K562 (cell line): ENCODE data around the gene NOC4L. TPM values are rescaled to one million over a fixed set of nuclear protein-coding genes. Genes with fewer than 3 reads are reported as not detected.
A peak's percentile ranks its signal among the peaks of the same experiment; 100 is the strongest.

Experiments
- ATAC-seq: fragments of 200-7000 bp; cut with Tn5 transposase; 3 replicates; pipeline ENCODE4 v1.9.1; 2020; ENCODE audit warnings: moderate library complexity
- BruUV-seq: library from RNA; stranded (reverse); fragments of 400-500 nt; replicated peaks from 2 replicates; lab custom pipeline; 2021; lab: Mats Ljungman, UMichigan
- CTCF ChIA-PET: fragments of 300-600 bp; formaldehyde crosslinking; extraction: SDS; loops from one replicate; lab custom pipeline; 2021; ENCODE audit warnings: low intra/inter-chr PET ratio; lab: Yijun Ruan, JAX
- POLR2A ChIA-PET: fragments of 300-600, 350-650 bp; sonication (Branson Sonifier 250); formaldehyde crosslinking; extraction: SDS; loops from one replicate; lab custom pipeline; 2021; ENCODE audit warnings: antibody characterized with exemption, inconsistent platforms; lab: Yijun Ruan, JAX
- DNase-seq, 4 experiments: peaks; one replicate each; pipeline versions ENCODE4 v3.0.0 to v3.0.0-alpha.2; 2011 to 2018; ENCODE audit warnings: low spot score in 3 of 4, mixed read lengths in 3 of 4; ENCODE audit errors: extremely low read depth in 1 of 4
- FAIRE-seq: peaks from 2 replicates; lab custom pipeline; 2011; peaks lifted over from hg19 to GRCh38; lab: Jason Lieb, UNC
- H2AFZ ChIP-seq: 2 replicates; pipeline ENCODE4 v1.6.0; 2011; ENCODE audit warnings: low read depth, low read length, control low read depth, inconsistent platforms
- H3K27ac ChIP-seq: fragments of 200-600 bp; 3 replicates; pipeline ENCODE4 v1.8.0; 2011; ENCODE audit warnings: low read depth, mild to moderate bottlenecking, control low read depth, inconsistent platforms, low read length, moderate library complexity, mixed read lengths; ENCODE audit errors: extremely low read depth
- H3K27me3 ChIP-seq, 2 experiments: fragments of 300-600 bp in 1 of 2; 2 replicates in 1 of 2; 3 replicates in 1 of 2; pipeline versions ENCODE4 v1.6.0 to v1.8.0; 2011; ENCODE audit warnings: inconsistent platforms in 2 of 2, low read length in 2 of 2, mild to moderate bottlenecking in 1 of 2, mixed read lengths in 1 of 2, moderate library complexity in 1 of 2; ENCODE audit not compliant: control insufficient read depth in 2 of 2, insufficient read depth in 2 of 2
- H3K36me3 ChIP-seq: fragments of 300-600 bp; 3 replicates; pipeline ENCODE4 v1.8.0; 2011; ENCODE audit warnings: mild to moderate bottlenecking, low read length, inconsistent platforms; ENCODE audit not compliant: control insufficient read depth, insufficient read depth
- H3K4me1 ChIP-seq, 2 experiments: fragments of 200-600 bp in 1 of 2; replicated peaks in 1 of 2; 2 replicates in 1 of 2; 3 replicates in 1 of 2; pipeline versions ENCODE4 v1.5.1 to v1.8.0; 2011; ENCODE audit warnings: inconsistent platforms in 2 of 2, low read length in 2 of 2, mild to moderate bottlenecking in 1 of 2, mixed read lengths in 1 of 2, moderate library complexity in 1 of 2; ENCODE audit not compliant: control insufficient read depth in 2 of 2, insufficient read depth in 2 of 2
- H3K4me2 ChIP-seq: 2 replicates; pipeline ENCODE4 v1.6.1; 2011; ENCODE audit warnings: low read length, control low read depth, inconsistent platforms, mixed read lengths; ENCODE audit not compliant: insufficient read depth
- H3K4me3 ChIP-seq: fragments of 200-600 bp; sonication (generic), shearing (Covaris generic); 2 replicates; pipeline ENCODE4 v1.5.1; 2016; ENCODE audit warnings: control low read depth, inconsistent platforms
- H3K79me2 ChIP-seq: fragments of 200-600 bp; 3 replicates; pipeline ENCODE4 v1.8.0; 2011; ENCODE audit warnings: low read length, inconsistent platforms; ENCODE audit not compliant: control insufficient read depth, insufficient read depth
- H3K9ac ChIP-seq, 2 experiments: 2 replicates each; pipeline versions ENCODE4 v1.6.0 to v1.6.1; 2011; ENCODE audit warnings: low read depth in 2 of 2, low read length in 2 of 2, control low read depth in 1 of 2, inconsistent platforms in 1 of 2, mild to moderate bottlenecking in 1 of 2, mixed read lengths in 1 of 2; ENCODE audit not compliant: insufficient read depth in 1 of 2
- H3K9me1 ChIP-seq: one replicate; pipeline ENCODE4 v1.6.0; 2011; ENCODE audit warnings: inconsistent platforms, mild to moderate bottlenecking, low read length, moderate library complexity; ENCODE audit not compliant: control insufficient read depth, insufficient read depth
- H3K9me3 ChIP-seq: replicated peaks from 2 replicates; pipeline ENCODE4 v1.5.1; 2011; ENCODE audit warnings: low read depth, low read length, inconsistent platforms; ENCODE audit not compliant: control insufficient read depth, insufficient read depth
- H4K20me1 ChIP-seq: replicated peaks from 2 replicates; pipeline ENCODE4 v1.6.1; 2011; ENCODE audit warnings: low read length, inconsistent platforms, mixed read lengths; ENCODE audit not compliant: control insufficient read depth, insufficient read depth
- CEBPB ChIP-seq: fragments of 450-650 bp; IDR thresholded peaks from 2 replicates; pipeline ENCODE4 v1.6.1; 2016; ENCODE audit warnings: missing genetic modification characterization, missing compliant biosample characterization
- GTF2F1 ChIP-seq: IDR thresholded peaks from 2 replicates; pipeline ENCODE4 v1.6.1; 2011; ENCODE audit warnings: low read depth, low read length, improper control_type of control experiment
- HES1 ChIP-seq: fragments of 450-650 bp; IDR thresholded peaks from 2 replicates; pipeline ENCODE4 v1.6.1; 2016; ENCODE audit warnings: low read depth, mild to moderate bottlenecking, moderate library complexity
- HLTF ChIP-seq: fragments of 450-650 bp; IDR thresholded peaks from 2 replicates; pipeline ENCODE4 v1.6.1; 2016
- PHB ChIP-seq: fragments of 250-450 bp; sonication (Bioruptor Pico); IDR thresholded peaks from 2 replicates; pipeline ENCODE4 v1.5.0; 2021
- POLR2B ChIP-seq: fragments of 450-650 bp; IDR thresholded peaks from 2 replicates; pipeline ENCODE4 v1.6.1; 2018; ENCODE audit warnings: low read depth; ENCODE audit not compliant: partially characterized antibody
- RBM34 ChIP-seq: fragments of 200-400 bp; formaldehyde crosslinking; IDR thresholded peaks from 2 replicates; pipeline ENCODE4 v1.6.1; 2018; ENCODE audit warnings: low read length, borderline replicate concordance; ENCODE audit not compliant: insufficient read depth
- ZBTB33 ChIP-seq: sonication (generic); formaldehyde crosslinking; IDR thresholded peaks from 2 replicates; pipeline ENCODE4 v1.8.1; 2023; ENCODE audit warnings: mild to moderate bottlenecking, missing genetic modification reagents
- ZFX ChIP-seq: sonication (generic); formaldehyde crosslinking; IDR thresholded peaks from 2 replicates; pipeline ENCODE4 v1.8.0; 2022; ENCODE audit warnings: mild to moderate bottlenecking, missing genetic modification reagents, moderate library complexity
- ZSCAN29 ChIP-seq: fragments of 450-650 bp; IDR thresholded peaks from 2 replicates; pipeline ENCODE4 v1.6.1; 2017
- WGBS: fragments of 100-300 bp; shearing (Covaris generic); methylation state at CpG from one replicate; pipeline ENCODE4 v1.1.6; 2016; ENCODE audit warnings: low coverage, mixed read lengths; ENCODE audit not compliant: insufficient coverage; ENCODE audit errors: missing lambda C conversion rate; 5-methylcytosine and 5-hydroxymethylcytosine counted together
- in situ Hi-C: fragments of 300-500 bp; cut with MboI; formaldehyde crosslinking; loops from 4 replicates; pipeline ENCODE4 v1.15.0; 2018; ENCODE audit warnings: inconsistent platforms, mixed read lengths
- intact Hi-C: fragments of 100-400 bp; cut with micrococcal nuclease; formaldehyde crosslinking; loops from 2 replicates; pipeline ENCODE4 v1.14.2; 2022
- polyA plus RNA-seq, 8 experiments: library from polyadenylated mRNA; depleted of rRNA in 4 of 8; stranded (reverse) in 5 of 8; unstranded in 3 of 8; fragments of >200 nt; fragmentation: Nextera tagmentation in 2 of 8; fragmentation: Illumina TruSeq in 1 of 8; extraction: Ambion mirVana in 2 of 8; extraction: Trizol in 1 of 8; gene quantifications; 2 replicates each; pipeline versions ENCODE4 v1.2.1 to v1.2.3, GENCODE V29; 2011 to 2014; ENCODE audit warnings: inconsistent platforms in 1 of 8, missing spikeins in 1 of 8
- total RNA-seq, 7 experiments: library from RNA; depleted of rRNA in 6 of 7; stranded (reverse); fragments of >200 nt in 6 of 7; fragmentation: Illumina TruSeq in 2 of 7; extraction: Trizol in 2 of 7; gene quantifications; 2 replicates each; pipeline versions ENCODE4 v1.2.1 to v1.2.3, GENCODE V29; 2011 to 2021; ENCODE audit warnings: low replicate concordance in 1 of 7
- TF ChIP-seq, protein P1 (sequence below), 3 experiments: IDR thresholded peaks in 2 of 3; conservative IDR thresholded peaks in 1 of 3; 2 replicates each; pipeline ENCODE4 v1.5.1; 2011 to 2012; ENCODE audit warnings: low read length in 3 of 3, mild to moderate bottlenecking in 3 of 3, control low read depth in 2 of 3, improper control_type of control experiment in 1 of 3, inconsistent platforms in 1 of 3, low read depth in 1 of 3, mixed read lengths in 1 of 3, moderate library complexity in 1 of 3; ENCODE audit not compliant: insufficient read depth in 2 of 3

NOC4L gene
- total and polyA plus RNA-seq, 9 of the 15 experiments (the other 6 are each of a cell fraction or from before 2014, with no cell fraction given), result 1.3 to 77.0 (median 20.0) TPM

GRCh38 chr12:132163911-132164288 lies 19.6 kb downstream of the NOC4L start:
- FAIRE-seq (no peak), ATAC-seq (peak; percentile 59), DNase-seq (no peak)
- H3K9me3 ChIP-seq, result no peaks in the 10 kb centered on the region
- POLR2A ChIA-PET, result interaction anchor here (0.6 kb wide), 1 partner anchor 413 kb away, joined by 4 read pairs; no protein-coding TSS in a partner anchor
- no TSS peak for BruUV-seq
- H3K36me3 ChIP-seq, result no peaks in the 10 kb centered on the region
- H3K9ac ChIP-seq, result no peak overlapping the region
- CTCF ChIA-PET, result no interaction called here
- no peaks in the 10 kb centered on the region for H4K20me1 ChIP-seq
- TF ChIP-seq PHB (CRISPR knock-in tag), result no peak
- no peak for TF ChIP-seq HES1
- TF ChIP-seq ZFX (CRISPR knock-in tag), result no peak
- TF ChIP-seq ZBTB33, result 0 out of 2 replicates have a peak, but pooled peaks have one; percentile 24
- TF ChIP-seq ZSCAN29, result no peak
- no peak for TF ChIP-seq CEBPB (tag)
- no peak for TF ChIP-seq RBM34
- TF ChIP-seq GTF2F1, result no peak
- TF ChIP-seq HLTF, result no peak
- TF ChIP-seq, protein P1, sequence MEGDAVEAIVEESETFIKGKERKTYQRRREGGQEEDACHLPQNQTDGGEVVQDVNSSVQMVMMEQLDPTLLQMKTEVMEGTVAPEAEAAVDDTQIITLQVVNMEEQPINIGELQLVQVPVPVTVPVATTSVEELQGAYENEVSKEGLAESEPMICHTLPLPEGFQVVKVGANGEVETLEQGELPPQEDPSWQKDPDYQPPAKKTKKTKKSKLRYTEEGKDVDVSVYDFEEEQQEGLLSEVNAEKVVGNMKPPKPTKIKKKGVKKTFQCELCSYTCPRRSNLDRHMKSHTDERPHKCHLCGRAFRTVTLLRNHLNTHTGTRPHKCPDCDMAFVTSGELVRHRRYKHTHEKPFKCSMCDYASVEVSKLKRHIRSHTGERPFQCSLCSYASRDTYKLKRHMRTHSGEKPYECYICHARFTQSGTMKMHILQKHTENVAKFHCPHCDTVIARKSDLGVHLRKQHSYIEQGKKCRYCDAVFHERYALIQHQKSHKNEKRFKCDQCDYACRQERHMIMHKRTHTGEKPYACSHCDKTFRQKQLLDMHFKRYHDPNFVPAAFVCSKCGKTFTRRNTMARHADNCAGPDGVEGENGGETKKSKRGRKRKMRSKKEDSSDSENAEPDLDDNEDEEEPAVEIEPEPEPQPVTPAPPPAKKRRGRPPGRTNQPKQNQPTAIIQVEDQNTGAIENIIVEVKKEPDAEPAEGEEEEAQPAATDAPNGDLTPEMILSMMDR (IDR thresholded peaks at IDR 0.05 in 2 of 3, conservative IDR thresholded peaks at IDR 0.05 in 1 of 3; ENCODE audit: insufficient read depth in 2 of 3, low read depth in 1 of 3, low read length in 3 of 3), result 0 out of 6 replicates have a peak, but pooled peaks have one; percentile 10 to 27 (median 26)
- no peak for TF ChIP-seq POLR2B
- H3K27me3 ChIP-seq, result no peaks in the 10 kb centered on the region
- H3K4me2 ChIP-seq, result no peak overlapping the region
- no peak overlapping the region for H2AFZ ChIP-seq
- H3K9me1 ChIP-seq, result no peaks in the 10 kb centered on the region
- WGBS, result 67% methylated on average over 11 of the region's 11 CpGs
- intact Hi-C loops, result no loop called here
- no peak overlapping the region for H3K27ac ChIP-seq
- H3K4me1 ChIP-seq, result peaks cover 0 to 47% of the 10 kb centered on the region in 2 experiments; a peak in 4 of 5 replicates
- in situ Hi-C loops, result no loop called here
- no peaks in the 10 kb centered on the region for H3K79me2 ChIP-seq
- H3K4me3 ChIP-seq, result no peak overlapping the region
